Smooth muscle cell (in vitro differentiated cells): ENCODE results near the gene PRDM16. TPM values are rescaled to one million over a fixed set of nuclear protein-coding genes. Genes with fewer than 3 reads are reported as not detected.

ENCODE experiments used
- DNase-seq: peaks from one replicate; lab custom pipeline; 2025; ENCODE audit not compliant: unreplicated experiment; lab: John Stamatoyannopoulos, UW
- H2AFZ ChIP-seq: fragments of 200-600 bp; sonication (generic); 2 replicates; pipeline ENCODE4 v1.6.0; 2016; ENCODE audit warnings: antibody characterized with exemption, low read depth, mild to moderate bottlenecking
- H3F3A ChIP-seq: fragments of 200-600 bp; sonication (generic); 2 replicates; pipeline ENCODE4 v1.6.0; 2017; ENCODE audit warnings: antibody characterized with exemption, low read depth
- H3K27ac ChIP-seq: fragments of 200-600 bp; sonication (generic); 2 replicates; pipeline ENCODE4 v1.5.1; 2016; ENCODE audit warnings: low read depth, mild to moderate bottlenecking
- H3K27me3 ChIP-seq: fragments of 200-600 bp; sonication (generic); 2 replicates; pipeline ENCODE4 v1.6.1; 2016; ENCODE audit warnings: low read depth, mild to moderate bottlenecking
- H3K36me3 ChIP-seq: fragments of 200-600 bp; sonication (generic); 2 replicates; pipeline ENCODE4 v1.5.1; 2016; ENCODE audit warnings: low read depth
- H3K4me1 ChIP-seq: fragments of 200-600 bp; sonication (generic); 2 replicates; pipeline ENCODE4 v1.5.1; 2016; ENCODE audit warnings: low read depth
- H3K4me2 ChIP-seq: fragments of 200-600 bp; sonication (generic); 2 replicates; pipeline ENCODE4 v1.6.0; 2016; ENCODE audit warnings: mild to moderate bottlenecking
- H3K4me3 ChIP-seq: fragments of 200-600 bp; sonication (generic); 2 replicates; pipeline ENCODE4 v1.5.1; 2016; ENCODE audit warnings: mild to moderate bottlenecking
- H3K79me2 ChIP-seq: fragments of 200-600 bp; sonication (generic); 2 replicates; pipeline ENCODE4 v1.6.0; 2016; ENCODE audit warnings: low read depth, mild to moderate bottlenecking
- H3K9ac ChIP-seq: fragments of 200-600 bp; sonication (generic); 2 replicates; pipeline ENCODE4 v1.6.0; 2016; ENCODE audit warnings: low read depth
- H3K9me3 ChIP-seq: fragments of 200-600 bp; sonication (generic); replicated peaks from 2 replicates; pipeline ENCODE4 v1.5.1; 2016; ENCODE audit warnings: low read depth
- H4K20me1 ChIP-seq: fragments of 200-600 bp; sonication (generic); 2 replicates; pipeline ENCODE4 v1.6.0; 2016; ENCODE audit warnings: low read depth
- CTCF ChIP-seq: fragments of 200-600 bp; sonication (generic); IDR thresholded peaks from 2 replicates; pipeline ENCODE4 v1.5.1; 2017; ENCODE audit warnings: borderline replicate concordance, mild to moderate bottlenecking, antibody characterized with exemption; ENCODE audit not compliant: insufficient read depth, poor library complexity, severe bottlenecking
- WGBS: methylation state at CpG from one replicate; pipeline ENCODE4 v1.1.7; 2016; ENCODE audit warnings: low lambda C conversion rate; 5-methylcytosine and 5-hydroxymethylcytosine counted together
- polyA plus RNA-seq: library from polyadenylated mRNA; unstranded; fragments of >200 nt; fragmentation: Nextera tagmentation; extraction: Ambion mirVana; gene quantifications from 2 replicates; pipeline ENCODE4 v1.2.1, GENCODE V29; 2016
- total RNA-seq: library from RNA; depleted of rRNA; stranded (reverse); fragments of >200 nt; gene quantifications from 2 replicates; pipeline ENCODE4 v1.2.3, GENCODE V29; 2014

The PRDM16 gene
- total and polyA plus RNA-seq, 2 experiments from 2014 or later: 0.72 to 1.3 TPM

- peak overlapping the region; percentile 61 for H3K4me2 ChIP-seq
- no peak overlapping the region for H2AFZ ChIP-seq
- DNase-seq: no peak
- H3K79me2 ChIP-seq: no peaks in the 10 kb centered on the region
- H3F3A ChIP-seq: peaks cover 10% of the 10 kb centered on the region
- H3K4me1 ChIP-seq: peaks cover 15% of the 10 kb centered on the region
- no peaks in the 10 kb centered on the region for H3K36me3 ChIP-seq
- no peak for TF ChIP-seq CTCF
- no peaks in the 10 kb centered on the region for H4K20me1 ChIP-seq
- no peak overlapping the region for H3K9ac ChIP-seq
- no peak overlapping the region for H3K4me3 ChIP-seq
- H3K27me3 ChIP-seq: no peaks in the 10 kb centered on the region
- WGBS: 85% methylated on average over 25 of the region's 25 CpGs
- no peaks in the 10 kb centered on the region for H3K9me3 ChIP-seq
- H3K27ac ChIP-seq: peak overlapping the region; percentile 78
Observed at GRCh38 chr1:3472088-3472850, 403.3 kb downstream of the PRDM16 start.

GRCh38 chr1:3472906-3473305 lies 403.9 kb downstream of the PRDM16 start:
- Histone ChIP-seq H3K79me2 (no peaks in the 10 kb centered on the region), H3K4me1 (peaks cover 15% of the 10 kb centered on the region), H3F3A (peaks cover 10% of the 10 kb centered on the region), H3K4me2 (peak overlapping the region; percentile 24), H3K27me3 (no peaks in the 10 kb centered on the region), H3K27ac (no peak overlapping the region), H2AFZ (no peak overlapping the region), H3K4me3 (no peak overlapping the region), H4K20me1 (no peaks in the 10 kb centered on the region), H3K9me3 (no peaks in the 10 kb centered on the region), H3K9ac (no peak overlapping the region), H3K36me3 (no peaks in the 10 kb centered on the region)
- DNase-seq: no peak
- no peak for TF ChIP-seq CTCF
- 90% methylated on average over 17 of the region's 17 CpGs for WGBS

- Histone ChIP-seq H3K4me2 (peak overlapping the region; percentile 24), H2AFZ (no peak overlapping the region)
- DNase-seq: no peak
Observed at GRCh38 chr1:3473381-3473844, 404.4 kb downstream of the PRDM16 start.

More at GRCh38 chr1:3473381-3473844, 404.4 kb downstream of the PRDM16 start:
- WGBS: 66% methylated on average over 20 of the region's 20 CpGs
- Histone ChIP-seq H3K9ac (no peak overlapping the region), H3K4me3 (no peak overlapping the region), H4K20me1 (no peaks in the 10 kb centered on the region), H3K36me3 (no peaks in the 10 kb centered on the region), H3K4me1 (peaks cover 15% of the 10 kb centered on the region), H3K27me3 (no peaks in the 10 kb centered on the region), H3K79me2 (no peaks in the 10 kb centered on the region), H3K27ac (no peak overlapping the region), H3K9me3 (no peaks in the 10 kb centered on the region), H3F3A (peaks cover 10% of the 10 kb centered on the region)
- no peak for TF ChIP-seq CTCF
